ENCODE measurements around the gene ZCRB1.

DNA sequence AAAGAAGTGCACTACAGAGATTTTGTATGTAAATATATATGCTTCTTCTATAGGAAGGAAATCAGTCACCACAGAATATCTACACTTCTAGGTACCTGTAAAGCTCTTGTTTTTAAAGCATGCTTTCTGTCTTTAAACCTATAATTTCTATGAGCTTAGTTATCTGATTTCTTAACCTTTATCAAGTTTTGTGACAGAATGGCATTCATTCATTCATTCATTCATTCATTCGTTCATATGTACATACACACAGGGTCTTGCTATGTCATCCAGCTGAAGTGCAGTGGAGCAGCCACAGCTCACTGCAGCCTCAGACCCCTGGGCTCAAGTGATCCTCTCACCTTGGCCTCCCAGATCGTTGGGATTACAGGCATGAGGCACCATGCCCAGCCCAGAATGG lies 16.1 kb upstream of the ZCRB1 start:
- TF ChIP-seq, protein P1, sequence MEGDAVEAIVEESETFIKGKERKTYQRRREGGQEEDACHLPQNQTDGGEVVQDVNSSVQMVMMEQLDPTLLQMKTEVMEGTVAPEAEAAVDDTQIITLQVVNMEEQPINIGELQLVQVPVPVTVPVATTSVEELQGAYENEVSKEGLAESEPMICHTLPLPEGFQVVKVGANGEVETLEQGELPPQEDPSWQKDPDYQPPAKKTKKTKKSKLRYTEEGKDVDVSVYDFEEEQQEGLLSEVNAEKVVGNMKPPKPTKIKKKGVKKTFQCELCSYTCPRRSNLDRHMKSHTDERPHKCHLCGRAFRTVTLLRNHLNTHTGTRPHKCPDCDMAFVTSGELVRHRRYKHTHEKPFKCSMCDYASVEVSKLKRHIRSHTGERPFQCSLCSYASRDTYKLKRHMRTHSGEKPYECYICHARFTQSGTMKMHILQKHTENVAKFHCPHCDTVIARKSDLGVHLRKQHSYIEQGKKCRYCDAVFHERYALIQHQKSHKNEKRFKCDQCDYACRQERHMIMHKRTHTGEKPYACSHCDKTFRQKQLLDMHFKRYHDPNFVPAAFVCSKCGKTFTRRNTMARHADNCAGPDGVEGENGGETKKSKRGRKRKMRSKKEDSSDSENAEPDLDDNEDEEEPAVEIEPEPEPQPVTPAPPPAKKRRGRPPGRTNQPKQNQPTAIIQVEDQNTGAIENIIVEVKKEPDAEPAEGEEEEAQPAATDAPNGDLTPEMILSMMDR (IDR thresholded peaks at IDR 0.05; ENCODE audit: low read depth, low read length), result no peak
- TF ChIP-seq EZH2phosphoT487 (IDR thresholded peaks at IDR 0.05; ENCODE audit: low read depth), result no peak

Data from OCI-LY3 (cell line).